Measurements from ENCODE around the gene TTYH1.

TTYH1 gene

GRCh38 chr19:54393381-54393780, 21.9 kb upstream of the TTYH1 start:
- DNase-seq, result no peak

- DNase-seq, result no peak
These were observed 19.6 kb upstream of the TTYH1 start for GRCh38 chr19:54395685-54396084.

- no peak for DNase-seq
These were observed 16.1 kb upstream of the TTYH1 start for GRCh38 chr19:54399189-54399588.

GRCh38 chr19:54400913-54401312, 14.4 kb upstream of the TTYH1 start:
- DNase-seq, result no peak

- no peak for DNase-seq
These were observed 12.2 kb upstream of the TTYH1 start for GRCh38 chr19:54403054-54403453.

- DNase-seq, result no peak
These were observed 9.6 kb upstream of the TTYH1 start for GRCh38 chr19:54405628-54406027.

- no peak for DNase-seq
These were observed 7.5 kb upstream of the TTYH1 start for GRCh38 chr19:54407780-54408179.

GRCh38 chr19:54408456-54409026, 6.7 kb upstream of the TTYH1 start:
- no peak for DNase-seq

GRCh38 chr19:54411033-54411432, 4.2 kb upstream of the TTYH1 start:
- no peak for DNase-seq

GRCh38 chr19:54412877-54413276, 2.4 kb upstream of the TTYH1 start:
- DNase-seq, result no peak

GRCh38 chr19:54414156-54414555, 1.1 kb upstream of the TTYH1 start:
- DNase-seq, result no peak

- DNase-seq, result no peak
These were observed 823 bp downstream of the TTYH1 start for GRCh38 chr19:54415901-54416673.

- DNase-seq, result no peak
These were observed 1.6 kb downstream of the TTYH1 start for GRCh38 chr19:54416695-54417491.

- DNase-seq, result peak; percentile 31
These were observed 3.0 kb downstream of the TTYH1 start for GRCh38 chr19:54418030-54418929.

GRCh38 chr19:54418930-54419800, 3.9 kb downstream of the TTYH1 start:
- DNase-seq, result no peak

- no peak for DNase-seq
These were observed 4.8 kb downstream of the TTYH1 start for GRCh38 chr19:54420068-54420382.

GRCh38 chr19:54420383-54421168, 5.3 kb downstream of the TTYH1 start:
- no peak for DNase-seq

- no peak for DNase-seq
These were observed 5.9 kb downstream of the TTYH1 start for GRCh38 chr19:54421169-54421516.

GRCh38 chr19:54421521-54421920, 6.3 kb downstream of the TTYH1 start:
- DNase-seq, result no peak

GRCh38 chr19:54422136-54422535, 6.9 kb downstream of the TTYH1 start:
- DNase-seq, result no peak

- DNase-seq, result no peak
These were observed 8.9 kb downstream of the TTYH1 start for GRCh38 chr19:54424201-54424600.

Measured in CD4-positive, alpha-beta T cell treated with Interleukin-6 for 4 hours (primary cell).